Stomach smooth muscle (tissue), 2 donors: Measurements from ENCODE around the gene COPS7A.

Source experiments
- H3K27ac ChIP-seq: one replicate; pipeline ENCODE4 v1.7.0; 2013; ENCODE audit warnings: mild to moderate bottlenecking, low read length, inconsistent platforms
- H3K27me3 ChIP-seq, 2 donors: one replicate each; pipeline ENCODE4 v1.7.0; 2013; ENCODE audit warnings: low read length in 2 of 2; ENCODE audit not compliant: insufficient read depth in 2 of 2, control insufficient read depth in 1 of 2
- H3K36me3 ChIP-seq, 2 donors: one replicate each; pipeline ENCODE4 v1.7.0; 2013; ENCODE audit warnings: low read length in 2 of 2; ENCODE audit not compliant: control insufficient read depth in 2 of 2, insufficient read depth in 2 of 2
- H3K4me1 ChIP-seq: one replicate; pipeline ENCODE4 v1.7.0; 2013; ENCODE audit warnings: low read length; ENCODE audit not compliant: control insufficient read depth, insufficient read depth
- H3K4me3 ChIP-seq, 2 donors: one replicate each; pipeline ENCODE4 v1.7.0; 2013; ENCODE audit warnings: low read length in 2 of 2
- H3K9ac ChIP-seq, 2 donors: one replicate each; pipeline ENCODE4 v1.7.0; 2013; ENCODE audit warnings: low read length in 2 of 2, mild to moderate bottlenecking in 1 of 2
- H3K9me3 ChIP-seq, 2 donors: one replicate each; pipeline ENCODE4 v1.7.0; 2013; ENCODE audit warnings: low read length in 2 of 2; ENCODE audit not compliant: control insufficient read depth in 2 of 2
- donor health status: healthy.
- donor health status: Pancreatic carcinoma.

COPS7A gene, protein sequence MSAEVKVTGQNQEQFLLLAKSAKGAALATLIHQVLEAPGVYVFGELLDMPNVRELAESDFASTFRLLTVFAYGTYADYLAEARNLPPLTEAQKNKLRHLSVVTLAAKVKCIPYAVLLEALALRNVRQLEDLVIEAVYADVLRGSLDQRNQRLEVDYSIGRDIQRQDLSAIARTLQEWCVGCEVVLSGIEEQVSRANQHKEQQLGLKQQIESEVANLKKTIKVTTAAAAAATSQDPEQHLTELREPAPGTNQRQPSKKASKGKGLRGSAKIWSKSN

GRCh38 chr12:6723607-6724408 lies at the start of gene COPS7A:
Gene COPS7A (plus strand): TSS chr12:6724046. CDS start chr12:6724657, 611 bp downstream.
- H3K4me3 ChIP-seq: peak within 1 kb of the TSS; percentile 89 to 90
- H3K27ac ChIP-seq: peak within 1 kb of the TSS; percentile 89
- H3K9me3 ChIP-seq: no peaks in the 10 kb centered on the region
- H3K36me3 ChIP-seq: peaks cover 10 to 15% of the 10 kb centered on the region in 2 donors
- H3K9ac ChIP-seq: peak within 1 kb of the TSS; percentile 77 to 87
- H3K4me1 ChIP-seq: peaks cover 7% of the 10 kb centered on the region
- H3K27me3 ChIP-seq: no peaks in the 10 kb centered on the region

GRCh38 chr12:6676962-6677361 lies 46.9 kb upstream of the COPS7A start:
- H3K36me3 ChIP-seq: peaks cover 59 to 60% of the 10 kb centered on the region in 2 donors
- no peak overlapping the region for H3K9ac ChIP-seq
- no peaks in the 10 kb centered on the region for H3K27me3 ChIP-seq
- no peaks in the 10 kb centered on the region for H3K9me3 ChIP-seq
- H3K27ac ChIP-seq: no peak overlapping the region
- H3K4me3 ChIP-seq: no peak overlapping the region
- H3K4me1 ChIP-seq: no peaks in the 10 kb centered on the region

GRCh38 chr12:6684609-6685008 lies 39.2 kb upstream of the COPS7A start:
- H3K9me3 ChIP-seq: no peaks in the 10 kb centered on the region
- H3K4me3 ChIP-seq: no peak overlapping the region
- peaks cover 21% of the 10 kb centered on the region for H3K4me1 ChIP-seq
- H3K36me3 ChIP-seq: peaks cover 4 to 5% of the 10 kb centered on the region in 2 donors
- H3K27ac ChIP-seq: no peak overlapping the region
- no peak overlapping the region for H3K9ac ChIP-seq
- H3K27me3 ChIP-seq: no peaks in the 10 kb centered on the region

DNA sequence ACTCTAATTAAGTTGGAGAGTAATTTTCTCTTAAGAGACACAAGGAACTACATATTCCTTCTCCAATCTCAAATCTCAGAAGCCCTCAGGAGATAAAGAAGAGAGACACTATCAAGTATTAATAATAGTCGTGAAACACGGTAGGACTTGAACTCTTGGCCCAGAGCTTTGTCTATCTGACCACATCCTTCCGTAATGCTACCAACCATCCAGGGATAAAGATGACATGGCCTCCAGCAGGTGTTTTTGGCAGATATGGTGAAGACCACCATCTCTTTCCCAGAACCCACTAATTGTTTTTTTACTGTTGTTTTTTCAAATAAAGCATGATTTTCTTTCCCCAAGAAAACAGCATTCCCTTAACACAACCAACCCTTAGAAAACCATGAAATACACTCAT lies 38.0 kb upstream of the COPS7A start:
- Histone ChIP-seq H3K4me1 (peaks cover 21% of the 10 kb centered on the region), H3K36me3 (peaks cover 0 to 2% of the 10 kb centered on the region in 2 donors), H3K4me3 (no peak overlapping the region)

DNA sequence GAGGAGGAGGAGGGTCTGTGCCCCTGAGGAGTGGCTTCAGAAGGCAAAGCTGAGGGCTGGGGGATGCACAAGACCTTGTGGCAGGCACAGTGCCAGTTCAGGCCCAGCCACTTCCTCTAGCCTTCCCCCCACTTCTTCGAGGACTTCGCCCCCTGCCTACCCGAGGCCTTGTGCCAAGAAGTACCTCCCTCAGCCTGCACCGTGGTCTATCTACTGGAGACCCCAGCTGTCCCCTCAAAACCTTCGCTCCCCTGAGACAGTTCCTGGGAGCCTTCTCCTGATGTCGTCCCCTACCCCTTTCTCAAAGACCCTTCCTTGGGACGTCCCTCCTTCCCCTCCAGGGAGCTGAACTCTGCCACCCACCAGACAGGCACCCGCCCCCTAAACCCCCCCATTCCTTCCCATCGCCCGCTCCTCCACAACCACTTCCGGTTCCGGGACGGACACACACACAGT lies 35.3 kb upstream of the COPS7A start:
- H3K27ac ChIP-seq: peak overlapping the region; percentile 97
- no peaks in the 10 kb centered on the region for H3K27me3 ChIP-seq
- H3K9ac ChIP-seq: peak overlapping the region; percentile 92 to 93
- H3K36me3 ChIP-seq: no peaks in the 10 kb centered on the region
- H3K4me3 ChIP-seq: peak overlapping the region; percentile 64 to 93
- H3K4me1 ChIP-seq: peaks cover 21% of the 10 kb centered on the region
- H3K9me3 ChIP-seq: no peaks in the 10 kb centered on the region

More for the DNA sequence above, 38.0 kb upstream of the COPS7A start:
- H3K9me3 ChIP-seq: no peaks in the 10 kb centered on the region
- no peaks in the 10 kb centered on the region for H3K27me3 ChIP-seq
- no peak overlapping the region for H3K27ac ChIP-seq
- no peak overlapping the region for H3K9ac ChIP-seq

DNA sequence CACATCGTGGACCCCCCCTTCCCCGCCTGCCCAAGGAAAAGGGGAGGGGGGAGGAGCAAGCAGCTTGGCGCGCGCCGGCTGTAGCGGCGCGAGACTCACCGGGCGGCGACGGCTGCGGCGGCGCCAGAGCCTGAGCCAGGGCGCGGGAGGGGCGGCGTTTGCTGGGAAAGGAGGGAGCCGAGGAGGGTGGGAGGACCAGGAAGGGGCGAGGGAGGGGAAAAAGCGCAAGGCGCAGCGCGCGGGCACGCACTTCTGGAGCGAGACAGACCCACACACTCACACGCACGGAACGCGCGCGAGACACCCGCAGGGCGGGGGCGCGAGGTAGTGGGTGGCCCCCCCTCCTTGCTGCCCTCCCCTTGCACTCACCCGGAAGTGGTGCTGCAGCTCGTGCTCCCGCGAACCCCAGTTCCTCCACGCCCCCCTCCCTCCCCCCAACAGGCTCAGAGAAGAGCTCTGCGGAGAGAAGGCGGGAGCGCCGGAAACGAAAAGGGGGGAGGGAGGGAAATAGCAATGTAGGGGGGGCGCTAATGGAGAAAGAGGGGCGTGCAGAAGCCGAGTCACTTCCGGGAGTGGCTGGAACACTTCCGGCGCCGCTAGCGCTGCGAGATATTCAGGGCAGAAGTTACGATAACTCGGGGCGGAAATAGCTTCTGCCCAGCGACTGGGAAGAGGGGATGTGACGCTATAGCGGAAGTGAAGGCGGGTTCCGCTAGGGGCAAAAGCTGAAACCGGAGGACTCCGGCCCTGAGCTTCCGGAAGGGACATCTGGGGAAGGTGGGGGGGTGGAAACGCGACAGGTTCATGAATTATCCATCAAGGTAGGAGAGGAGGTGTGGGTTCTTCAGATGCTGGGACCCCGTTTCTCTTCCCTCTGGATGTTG lies 34.6 kb upstream of the COPS7A start, which contains the start of gene ZNF384:
Gene ZNF384, minus strand, starts transcription at position 377 of the 884 bp plus-strand sequence. CDS start 9,855 bp downstream, outside the sequence.
- Histone ChIP-seq H3K9ac (peak within 1 kb of the TSS; percentile 93 to 94), H3K9me3 (no peaks in the 10 kb centered on the region), H3K4me3 (peak within 1 kb of the TSS; percentile 93), H3K27me3 (no peaks in the 10 kb centered on the region), H3K36me3 (no peaks in the 10 kb centered on the region), H3K27ac (peak within 1 kb of the TSS; percentile 97), H3K4me1 (peaks cover 21% of the 10 kb centered on the region)

DNA sequence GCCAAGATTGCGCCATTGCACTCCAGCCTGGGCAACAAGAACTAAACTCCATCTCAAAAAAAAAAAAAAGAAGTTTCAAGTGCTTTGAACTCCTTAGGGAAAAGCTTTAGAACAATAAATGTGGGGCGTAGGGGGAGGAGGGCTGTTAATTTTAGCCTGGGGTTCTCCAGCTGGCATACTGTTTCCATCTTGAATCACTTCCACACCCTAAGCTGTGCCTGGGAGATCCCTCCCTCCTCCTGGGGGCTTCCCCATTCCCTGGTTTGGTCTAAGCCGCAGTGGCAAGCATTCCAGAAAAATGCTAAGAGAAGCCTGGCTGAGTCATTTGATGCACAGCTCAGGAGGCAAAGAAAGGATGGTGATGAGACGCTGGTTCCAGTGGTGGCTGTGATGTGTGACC lies 32.4 kb upstream of the COPS7A start:
- Histone ChIP-seq H3K36me3 (no peaks in the 10 kb centered on the region), H3K4me3 (no peak overlapping the region), H3K9ac (no peak overlapping the region), H3K4me1 (peaks cover 18% of the 10 kb centered on the region), H3K27ac (no peak overlapping the region), H3K9me3 (no peaks in the 10 kb centered on the region), H3K27me3 (peaks cover 0 to 6% of the 10 kb centered on the region in 2 donors)

GRCh38 chr12:6692888-6693287 lies 31.0 kb upstream of the COPS7A start:
- Histone ChIP-seq H3K4me3 (no peak overlapping the region), H3K36me3 (no peaks in the 10 kb centered on the region), H3K27ac (no peak overlapping the region), H3K27me3 (peaks cover 4 to 9% of the 10 kb centered on the region in 2 donors), H3K4me1 (peaks cover 7% of the 10 kb centered on the region), H3K9me3 (no peaks in the 10 kb centered on the region), H3K9ac (no peak overlapping the region)

GRCh38 chr12:6693832-6694355 lies 30.0 kb upstream of the COPS7A start:
- Histone ChIP-seq H3K27ac (no peak overlapping the region), H3K36me3 (no peaks in the 10 kb centered on the region), H3K9me3 (no peaks in the 10 kb centered on the region)

DNA sequence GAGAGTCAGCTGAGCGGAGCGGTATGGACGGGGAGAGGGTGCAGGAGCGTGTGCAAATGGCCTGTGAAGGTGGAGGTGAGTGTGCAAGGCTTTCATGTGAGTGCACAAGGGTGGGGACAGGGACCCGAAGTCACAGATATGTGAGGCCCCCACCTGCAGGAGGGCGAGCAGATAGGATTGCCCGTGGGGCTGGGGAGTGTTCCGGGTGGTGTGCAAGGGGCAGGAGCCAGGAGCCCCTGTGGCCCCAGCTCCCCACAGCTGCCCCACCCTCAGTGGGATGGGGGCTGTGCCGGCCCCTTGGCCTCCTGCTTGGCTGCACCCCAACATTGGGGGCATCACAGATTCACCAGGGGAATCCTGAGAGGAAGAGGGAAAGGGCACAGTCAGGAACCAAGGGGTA lies 29.1 kb upstream of the COPS7A start:
- H3K9ac ChIP-seq: no peak overlapping the region
- H3K4me1 ChIP-seq: peaks cover 4% of the 10 kb centered on the region
- H3K27me3 ChIP-seq: peaks cover 16 to 19% of the 10 kb centered on the region in 2 donors
- no peak overlapping the region for H3K4me3 ChIP-seq
- no peaks in the 10 kb centered on the region for H3K9me3 ChIP-seq
- no peaks in the 10 kb centered on the region for H3K36me3 ChIP-seq
- no peak overlapping the region for H3K27ac ChIP-seq

More at GRCh38 chr12:6693832-6694355, 30.0 kb upstream of the COPS7A start:
- no peak overlapping the region for H3K4me3 ChIP-seq
- no peak overlapping the region for H3K9ac ChIP-seq
- no peaks in the 10 kb centered on the region for H3K4me1 ChIP-seq
- peaks cover 8 to 12% of the 10 kb centered on the region in 2 donors for H3K27me3 ChIP-seq
